ENCODE data around the gene PHACTR1. TPM values are rescaled to one million over a fixed set of nuclear protein-coding genes. Genes with fewer than 3 reads are reported as not detected.

The PHACTR1 gene
- total RNA-seq, 1 experiment from 2014 or later = 0.05 TPM

DNA sequence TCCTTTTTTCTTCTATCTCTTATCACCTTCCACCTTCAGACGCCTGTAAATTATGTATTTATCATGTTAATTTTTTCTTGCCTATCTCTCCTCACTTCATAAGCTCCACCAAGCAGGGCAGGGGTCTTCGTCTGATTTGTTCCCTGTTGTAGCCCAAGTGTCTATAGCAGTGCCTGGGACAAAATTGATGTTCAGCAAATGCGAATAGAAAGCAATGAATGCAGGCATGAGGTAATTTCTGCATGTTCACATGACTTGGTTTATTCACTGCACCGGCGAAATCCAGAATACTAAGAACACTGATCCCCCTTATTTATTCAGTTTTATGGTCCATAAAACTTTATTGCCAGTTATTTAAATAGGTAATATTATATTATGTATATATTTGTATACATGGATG lies 449.7 kb downstream of the PHACTR1 start:
- TF ChIP-seq, protein P1, sequence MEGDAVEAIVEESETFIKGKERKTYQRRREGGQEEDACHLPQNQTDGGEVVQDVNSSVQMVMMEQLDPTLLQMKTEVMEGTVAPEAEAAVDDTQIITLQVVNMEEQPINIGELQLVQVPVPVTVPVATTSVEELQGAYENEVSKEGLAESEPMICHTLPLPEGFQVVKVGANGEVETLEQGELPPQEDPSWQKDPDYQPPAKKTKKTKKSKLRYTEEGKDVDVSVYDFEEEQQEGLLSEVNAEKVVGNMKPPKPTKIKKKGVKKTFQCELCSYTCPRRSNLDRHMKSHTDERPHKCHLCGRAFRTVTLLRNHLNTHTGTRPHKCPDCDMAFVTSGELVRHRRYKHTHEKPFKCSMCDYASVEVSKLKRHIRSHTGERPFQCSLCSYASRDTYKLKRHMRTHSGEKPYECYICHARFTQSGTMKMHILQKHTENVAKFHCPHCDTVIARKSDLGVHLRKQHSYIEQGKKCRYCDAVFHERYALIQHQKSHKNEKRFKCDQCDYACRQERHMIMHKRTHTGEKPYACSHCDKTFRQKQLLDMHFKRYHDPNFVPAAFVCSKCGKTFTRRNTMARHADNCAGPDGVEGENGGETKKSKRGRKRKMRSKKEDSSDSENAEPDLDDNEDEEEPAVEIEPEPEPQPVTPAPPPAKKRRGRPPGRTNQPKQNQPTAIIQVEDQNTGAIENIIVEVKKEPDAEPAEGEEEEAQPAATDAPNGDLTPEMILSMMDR (IDR thresholded peaks at IDR 0.05) = no peak
- TF ChIP-seq TCF7L2 (IDR thresholded peaks at IDR 0.05; ENCODE audit: low read depth, low read length) = no peak
- no peak for TF ChIP-seq SIN3A (IDR thresholded peaks at IDR 0.05; ENCODE audit: borderline replicate concordance, insufficient read depth, low read depth, low read length)
- TF ChIP-seq POLR2AphosphoS5 (IDR thresholded peaks at IDR 0.05; ENCODE audit: low read depth, low read length) = no peak
- TF ChIP-seq, protein P2, sequence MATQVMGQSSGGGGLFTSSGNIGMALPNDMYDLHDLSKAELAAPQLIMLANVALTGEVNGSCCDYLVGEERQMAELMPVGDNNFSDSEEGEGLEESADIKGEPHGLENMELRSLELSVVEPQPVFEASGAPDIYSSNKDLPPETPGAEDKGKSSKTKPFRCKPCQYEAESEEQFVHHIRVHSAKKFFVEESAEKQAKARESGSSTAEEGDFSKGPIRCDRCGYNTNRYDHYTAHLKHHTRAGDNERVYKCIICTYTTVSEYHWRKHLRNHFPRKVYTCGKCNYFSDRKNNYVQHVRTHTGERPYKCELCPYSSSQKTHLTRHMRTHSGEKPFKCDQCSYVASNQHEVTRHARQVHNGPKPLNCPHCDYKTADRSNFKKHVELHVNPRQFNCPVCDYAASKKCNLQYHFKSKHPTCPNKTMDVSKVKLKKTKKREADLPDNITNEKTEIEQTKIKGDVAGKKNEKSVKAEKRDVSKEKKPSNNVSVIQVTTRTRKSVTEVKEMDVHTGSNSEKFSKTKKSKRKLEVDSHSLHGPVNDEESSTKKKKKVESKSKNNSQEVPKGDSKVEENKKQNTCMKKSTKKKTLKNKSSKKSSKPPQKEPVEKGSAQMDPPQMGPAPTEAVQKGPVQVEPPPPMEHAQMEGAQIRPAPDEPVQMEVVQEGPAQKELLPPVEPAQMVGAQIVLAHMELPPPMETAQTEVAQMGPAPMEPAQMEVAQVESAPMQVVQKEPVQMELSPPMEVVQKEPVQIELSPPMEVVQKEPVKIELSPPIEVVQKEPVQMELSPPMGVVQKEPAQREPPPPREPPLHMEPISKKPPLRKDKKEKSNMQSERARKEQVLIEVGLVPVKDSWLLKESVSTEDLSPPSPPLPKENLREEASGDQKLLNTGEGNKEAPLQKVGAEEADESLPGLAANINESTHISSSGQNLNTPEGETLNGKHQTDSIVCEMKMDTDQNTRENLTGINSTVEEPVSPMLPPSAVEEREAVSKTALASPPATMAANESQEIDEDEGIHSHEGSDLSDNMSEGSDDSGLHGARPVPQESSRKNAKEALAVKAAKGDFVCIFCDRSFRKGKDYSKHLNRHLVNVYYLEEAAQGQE (IDR thresholded peaks at IDR 0.05; ENCODE audit: insufficient read depth in 1 of 2, low read depth in 2 of 2, low read length in 1 of 2) = no peak
- ChIA-PET CTCF (no interaction called here), POLR2A (no interaction called here)
- Histone ChIP-seq H3K36me3 (ENCODE audit: control insufficient read depth, insufficient read depth, low read length) (no peaks in the 10 kb centered on the region), H3K9me3 (ENCODE audit: control insufficient read depth, insufficient read depth, low read depth, low read length) (no peaks in the 10 kb centered on the region), H3K4me1 (ENCODE audit: control insufficient read depth, insufficient read depth, low read length) (no peaks in the 10 kb centered on the region), H3K27me3 (ENCODE audit: control insufficient read depth, insufficient read depth, low read length) (no peaks in the 10 kb centered on the region; the same call in 1 of the 2 replicates), H3K4me3 (ENCODE audit: low read depth in 2 of 2, low read length in 2 of 2) (no peak overlapping the region), H3K27ac (ENCODE audit: low read length) (no peak overlapping the region)
- in situ Hi-C loops (cut with HindIII; ENCODE audit: low pct_unique_long_range_greater_than_20kb, low sequenced_read_pairs) = no loop called here
- intact Hi-C loops (cut with micrococcal nuclease; ENCODE audit: unreplicated experiment) = no loop called here
- DNase-seq (ENCODE audit: low read depth, low spot score) = no peak
- no peak for ATAC-seq
- BruUV-seq (replicated peaks) = no TSS peak

DNA sequence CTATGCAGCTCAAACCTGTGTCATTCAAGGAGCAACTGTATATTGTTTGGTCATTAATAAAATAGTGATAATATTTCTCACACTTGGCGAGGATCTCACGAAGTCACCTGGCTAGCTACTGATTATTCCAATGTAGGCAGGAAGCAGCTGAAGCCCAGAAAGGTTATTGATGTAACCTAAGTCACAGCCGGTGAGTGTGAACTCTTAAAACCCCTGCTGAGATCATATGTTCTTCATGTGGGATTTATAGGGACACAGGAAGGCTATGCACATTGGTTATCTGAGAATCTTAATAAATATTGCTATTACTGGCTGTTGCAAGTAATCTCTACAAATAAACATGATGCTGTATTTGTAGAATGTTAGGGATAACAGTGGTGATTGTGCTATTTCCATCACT lies 450.3 kb downstream of the PHACTR1 start:
- no peak overlapping the region for H3K27ac ChIP-seq (ENCODE audit: low read length)
- ATAC-seq (no peak), DNase-seq (ENCODE audit: low read depth, low spot score) (no peak)
- ChIA-PET POLR2A (no interaction called here), CTCF (no interaction called here)
- H3K27me3 ChIP-seq (ENCODE audit: control insufficient read depth, insufficient read depth, low read length) = no peaks in the 10 kb centered on the region; the same call in 1 of the 2 replicates
- TF ChIP-seq SIN3A (IDR thresholded peaks at IDR 0.05; ENCODE audit: borderline replicate concordance, insufficient read depth, low read depth, low read length) = no peak
- no peak for TF ChIP-seq POLR2AphosphoS5 (IDR thresholded peaks at IDR 0.05; ENCODE audit: low read depth, low read length)
- TF ChIP-seq, protein P1 (IDR thresholded peaks at IDR 0.05) = no peak
- TF ChIP-seq TCF7L2 (IDR thresholded peaks at IDR 0.05; ENCODE audit: low read depth, low read length) = no peak
- TF ChIP-seq, protein P2 (IDR thresholded peaks at IDR 0.05; ENCODE audit: insufficient read depth in 1 of 2, low read depth in 2 of 2, low read length in 1 of 2) = no peak
- no peaks in the 10 kb centered on the region for H3K4me1 ChIP-seq (ENCODE audit: control insufficient read depth, insufficient read depth, low read length)
- no peaks in the 10 kb centered on the region for H3K9me3 ChIP-seq (ENCODE audit: control insufficient read depth, insufficient read depth, low read depth, low read length)
- no peak overlapping the region for H3K4me3 ChIP-seq (ENCODE audit: low read depth in 2 of 2, low read length in 2 of 2)
- no peaks in the 10 kb centered on the region for H3K36me3 ChIP-seq (ENCODE audit: control insufficient read depth, insufficient read depth, low read length)
- no TSS peak for BruUV-seq (replicated peaks)
- in situ Hi-C loops (cut with HindIII; ENCODE audit: low pct_unique_long_range_greater_than_20kb, low sequenced_read_pairs) = no loop called here
- intact Hi-C loops (cut with micrococcal nuclease; ENCODE audit: unreplicated experiment) = no loop called here
